ENCODE measurements around the gene CASK. TPM values are rescaled to one million over a fixed set of nuclear protein-coding genes. Genes with fewer than 3 reads are reported as not detected.
"Not testable (repeated sequence)": the region's sequence is repeated elsewhere in the genome, so short reads cannot be mapped to it uniquely, and the experiment has no call there.

Gene CASK
- total RNA-seq, 1 donor from 2014 or later = 56.1 TPM

DNA sequence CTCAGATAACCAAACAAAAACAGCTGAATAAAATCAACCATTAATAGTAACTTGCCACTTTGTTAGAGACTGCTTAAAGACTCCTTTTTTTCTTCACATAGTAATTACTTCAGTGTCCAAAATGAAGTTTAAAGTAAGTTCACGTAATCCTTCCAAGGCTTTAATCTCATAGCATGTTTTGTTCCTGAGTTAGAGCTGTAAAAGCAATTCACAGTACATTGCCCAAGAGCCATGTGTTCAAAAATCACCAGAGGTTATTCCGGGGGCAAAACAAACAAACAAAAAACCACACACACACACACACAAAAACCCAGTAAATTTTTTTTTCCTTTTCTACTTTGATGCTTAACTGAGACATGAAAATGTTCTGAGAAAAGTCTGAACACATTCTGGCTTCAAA is 193.3 kb downstream of the CASK start:
- no peak for DNase-seq (ENCODE audit: low spot score)

DNA sequence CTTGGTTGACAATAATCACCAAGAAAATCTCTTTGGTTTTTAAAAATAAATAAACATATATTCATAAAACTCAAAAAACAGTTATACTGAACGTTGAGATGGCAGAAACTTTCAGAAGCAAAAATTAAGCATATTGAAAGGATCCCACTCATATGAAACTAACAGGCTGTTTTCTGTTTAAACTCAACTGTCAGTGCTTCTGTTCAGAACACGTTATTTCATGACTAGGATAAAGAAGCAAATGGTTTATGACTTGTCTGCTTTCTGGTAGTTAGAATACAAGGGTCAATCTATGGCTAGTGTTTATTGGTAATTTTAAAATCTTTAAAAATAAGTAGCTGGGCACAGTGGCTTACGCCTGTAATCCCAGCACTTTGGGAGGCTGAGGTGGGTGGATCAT is 195.2 kb downstream of the CASK start:
- DNase-seq (ENCODE audit: low spot score) = no peak

DNA sequence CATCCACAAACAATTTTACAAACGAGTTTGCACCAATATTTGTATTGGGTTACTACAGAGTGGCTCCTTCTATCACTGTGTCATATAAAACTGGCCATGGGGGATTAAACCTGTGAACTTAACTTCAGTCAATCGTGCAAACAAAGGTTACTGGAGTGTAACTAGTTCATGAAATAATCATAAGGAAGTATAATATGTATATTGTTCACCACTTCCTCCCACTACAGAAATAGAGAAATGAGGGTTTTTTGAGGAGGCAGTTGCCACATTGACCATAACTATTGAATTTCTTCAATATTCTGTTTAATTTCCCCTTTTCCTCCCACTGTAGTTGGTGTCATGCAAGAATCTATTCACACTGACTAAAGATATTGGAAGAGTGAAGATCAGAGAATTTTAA is 199.5 kb downstream of the CASK start, which contains the start of gene GPR82:
TSS of gene GPR82 (plus strand) at position 356 of the 400 bp plus-strand sequence. CDS start 2,846 bp downstream, outside the sequence.
- DNase-seq (ENCODE audit: low spot score) = no peak

DNA sequence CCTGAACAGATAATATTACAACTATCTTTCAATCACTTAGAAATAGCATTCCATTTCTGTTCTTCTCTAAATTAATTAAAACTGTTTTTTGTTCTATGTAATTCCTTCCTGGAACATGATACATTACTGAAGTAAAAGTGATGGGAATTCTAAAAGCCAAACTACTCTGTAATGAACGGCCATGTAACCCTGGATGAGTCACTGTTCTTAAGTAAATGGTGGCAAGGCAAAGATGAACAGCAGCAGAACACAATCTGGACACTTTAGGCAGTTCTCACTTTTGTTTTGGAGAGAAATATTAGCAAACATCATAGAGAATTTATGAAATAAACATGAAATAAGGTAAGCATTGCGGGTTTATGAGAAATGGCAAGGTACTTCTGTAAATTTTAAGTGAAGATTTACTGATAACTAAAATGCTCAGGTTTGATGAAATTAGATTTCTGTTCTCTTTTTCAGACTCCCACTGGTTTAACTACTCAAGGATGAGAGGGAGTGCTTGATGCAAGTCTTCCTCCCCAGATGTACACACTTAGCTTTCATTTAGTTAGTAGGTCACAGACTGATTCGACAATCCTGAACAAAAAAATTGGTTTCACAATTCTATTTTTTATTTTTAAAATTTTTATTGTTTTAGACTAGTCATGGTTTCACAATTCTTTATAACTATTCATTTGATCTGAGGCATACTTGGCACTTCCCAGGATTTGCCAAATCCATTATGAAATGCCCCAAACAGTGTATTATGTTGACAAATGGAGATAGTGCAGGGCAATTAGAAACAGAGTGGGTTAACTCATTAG is 200.3 kb downstream of the CASK start:
- no peak for DNase-seq (ENCODE audit: low spot score)

- DNase-seq (ENCODE audit: low spot score) = no peak
Observed at GRCh38 chrX:41722214-41722613, 201.1 kb downstream of the CASK start.

DNA sequence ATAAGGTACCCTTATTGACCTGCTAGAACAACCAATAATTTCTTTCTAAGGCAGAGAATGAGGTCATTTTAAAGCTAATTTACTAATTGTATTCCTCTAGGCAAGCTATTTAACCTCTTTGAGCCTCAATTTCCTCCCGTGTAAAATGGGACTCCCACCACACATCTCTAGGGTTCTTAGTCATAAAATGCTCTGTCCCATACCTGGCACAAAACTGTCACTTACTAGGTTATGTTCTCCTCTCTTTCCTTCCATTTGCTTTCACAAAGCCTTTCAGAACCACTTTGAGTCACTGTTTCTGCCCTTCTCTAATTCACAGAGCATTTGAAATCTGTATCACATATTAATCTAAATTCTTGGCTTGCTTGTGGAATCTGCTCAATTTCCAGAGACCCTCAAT is 201.8 kb downstream of the CASK start:
- no peak for DNase-seq (ENCODE audit: low spot score)

- DNase-seq (ENCODE audit: low spot score) = no peak
Observed at GRCh38 chrX:41720125-41720779, 203.1 kb downstream of the CASK start.

GRCh38 chrX:41719610-41720009 is 203.7 kb downstream of the CASK start:
- DNase-seq (ENCODE audit: low spot score) = not testable (repeated sequence)

DNA sequence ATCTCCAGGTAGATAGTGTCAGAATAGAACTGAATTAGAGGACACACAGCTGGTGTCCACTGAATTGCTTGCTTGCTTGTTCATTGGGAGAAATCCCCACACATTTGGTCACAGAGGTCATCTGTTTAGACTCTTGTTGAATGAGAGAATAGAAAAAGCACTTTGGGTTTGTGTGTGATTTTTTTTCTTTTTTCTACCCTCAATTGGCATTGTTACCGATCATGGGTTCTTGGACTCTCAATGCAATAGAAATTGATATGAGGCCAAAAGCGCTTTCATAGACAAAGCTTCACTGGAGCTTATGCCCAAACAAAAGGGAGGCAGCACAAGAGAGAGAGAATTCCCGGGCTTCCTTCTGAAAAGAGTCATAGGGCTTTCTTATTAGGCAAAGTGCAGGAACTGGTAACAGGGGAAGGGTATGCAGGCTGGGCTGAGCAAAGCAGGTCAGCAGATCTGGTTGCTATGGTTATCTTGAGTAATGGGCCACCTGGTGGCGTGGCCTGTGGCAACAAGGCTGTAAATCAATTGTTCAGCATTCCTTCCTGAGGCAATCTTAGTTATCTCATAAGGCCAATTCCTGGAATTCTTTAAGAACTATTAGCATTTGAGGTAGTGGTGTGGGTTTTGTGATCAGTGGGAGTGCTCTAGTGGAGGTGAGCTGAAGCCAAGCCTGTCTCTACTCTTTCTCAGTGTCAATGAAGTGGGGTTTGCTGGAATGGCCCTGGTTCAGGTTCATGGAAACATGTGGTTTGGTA is 204.7 kb downstream of the CASK start:
- no peak for DNase-seq (ENCODE audit: low spot score)

GRCh38 chrX:41716767-41717473 is 206.4 kb downstream of the CASK start:
- no peak for DNase-seq (ENCODE audit: low spot score)

DNA sequence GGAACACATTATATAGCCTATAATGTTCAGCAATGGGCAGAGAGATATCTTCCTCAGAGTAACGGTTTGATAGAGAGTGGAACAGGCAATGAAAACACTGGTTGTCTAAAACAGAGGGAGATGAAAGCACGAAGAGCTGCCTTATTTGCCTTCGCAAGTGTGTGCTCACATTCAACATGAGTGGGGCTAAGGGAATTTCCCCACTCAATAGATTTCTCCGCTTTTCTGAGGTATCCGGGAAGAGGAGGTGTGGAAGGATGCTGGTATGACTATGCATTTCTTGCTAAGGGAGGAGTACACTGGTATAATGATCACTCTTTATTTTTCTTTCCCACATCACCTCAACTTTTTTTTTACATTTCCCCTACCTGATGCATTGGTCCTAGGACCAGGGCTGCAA is 207.1 kb downstream of the CASK start:
- DNase-seq (ENCODE audit: low spot score) = no peak

DNA sequence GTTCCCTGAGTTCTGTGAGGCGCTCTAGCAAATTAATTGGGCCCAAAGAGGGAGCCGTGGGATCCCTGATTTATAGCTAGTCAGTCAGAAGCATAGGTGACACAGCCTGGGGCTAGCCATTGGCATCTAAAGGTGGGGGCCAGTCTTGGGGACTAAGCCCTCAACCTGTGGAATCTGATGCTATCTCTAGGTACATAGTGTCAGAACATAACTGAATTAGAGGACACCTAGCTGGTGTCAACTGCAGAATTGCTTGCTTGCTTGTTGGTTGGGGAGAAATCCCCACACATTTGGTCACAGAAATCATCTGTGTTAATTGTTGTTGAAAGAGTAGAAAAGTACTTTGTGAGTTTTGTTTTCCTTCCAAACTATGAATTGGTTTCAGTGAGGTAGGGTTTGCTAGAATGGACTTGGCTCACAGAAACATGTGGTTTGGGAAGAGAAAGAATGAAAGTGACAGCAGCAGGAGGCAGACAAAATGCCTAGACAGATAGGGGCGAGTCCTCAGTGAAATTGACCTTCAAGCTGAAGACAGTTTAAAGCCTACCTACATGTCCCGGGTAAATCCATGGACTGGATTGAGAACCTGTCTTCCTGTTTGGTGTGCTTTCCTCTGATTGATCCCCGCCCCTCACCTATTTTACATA is 212.2 kb downstream of the CASK start:
- DNase-seq (ENCODE audit: low spot score) = no peak

- DNase-seq (ENCODE audit: low spot score) = no peak
Observed at GRCh38 chrX:41708486-41708885, 214.9 kb downstream of the CASK start.

GRCh38 chrX:41707218-41707617 is 216.1 kb downstream of the CASK start:
- DNase-seq (ENCODE audit: low spot score) = no peak

DNA sequence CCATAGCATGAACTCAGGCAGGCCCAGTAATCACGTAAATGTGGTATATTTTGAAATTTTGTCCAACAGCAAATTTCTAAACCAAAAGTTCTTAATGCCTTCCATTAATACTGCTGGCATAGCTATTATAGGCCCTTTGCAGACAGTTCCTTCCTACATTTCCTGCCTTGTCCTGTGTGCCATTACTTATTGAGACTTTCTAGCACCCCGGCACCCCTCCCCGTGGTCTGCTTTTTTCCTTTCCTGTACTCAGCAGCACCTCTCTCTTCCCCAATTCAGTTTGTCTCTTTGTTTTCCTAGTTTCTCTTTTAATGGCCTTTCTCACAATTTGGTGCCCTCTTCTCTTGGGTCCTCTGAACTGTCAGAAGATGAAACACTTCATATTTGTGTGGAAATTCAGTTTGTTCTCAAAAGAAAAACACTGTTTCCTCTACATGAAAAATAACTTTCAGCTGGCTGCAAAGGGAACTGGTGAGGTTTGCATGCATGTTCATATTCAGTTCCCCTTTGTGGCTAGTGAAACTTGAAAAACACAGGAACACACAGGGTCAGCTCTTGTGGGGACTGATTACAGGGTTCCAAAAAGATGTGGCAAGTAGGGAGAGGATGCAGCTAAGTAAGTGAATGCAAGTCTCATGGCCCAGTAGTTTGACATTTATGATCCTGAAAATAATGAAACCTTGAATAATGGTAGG is 217.5 kb downstream of the CASK start:
- no peak for DNase-seq (ENCODE audit: low spot score)

- no peak for DNase-seq (ENCODE audit: low spot score)
Observed at GRCh38 chrX:41705042-41705441, 218.3 kb downstream of the CASK start.

DNA sequence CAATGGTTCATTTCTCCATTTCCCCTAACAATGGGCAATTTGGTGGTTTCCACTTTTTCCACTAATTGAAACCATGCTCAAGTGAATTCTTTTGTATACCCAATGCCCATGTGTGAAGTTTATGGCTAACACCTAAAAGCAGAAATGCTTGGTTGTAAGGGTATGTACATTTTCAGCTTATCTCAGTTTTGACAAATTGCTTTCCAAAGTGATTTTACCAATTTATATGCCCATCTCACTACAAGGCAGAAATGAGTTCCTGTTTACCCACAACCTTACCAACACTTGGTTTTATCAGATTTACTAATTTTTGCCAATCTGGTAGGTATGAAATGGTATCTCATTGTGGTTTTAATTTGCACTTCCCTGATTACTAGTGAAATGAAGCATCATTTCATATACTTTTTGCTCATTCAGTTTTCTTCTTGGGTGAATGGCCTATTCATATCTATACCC is 219.8 kb downstream of the CASK start:
- no peak for DNase-seq (ENCODE audit: low spot score)

DNA sequence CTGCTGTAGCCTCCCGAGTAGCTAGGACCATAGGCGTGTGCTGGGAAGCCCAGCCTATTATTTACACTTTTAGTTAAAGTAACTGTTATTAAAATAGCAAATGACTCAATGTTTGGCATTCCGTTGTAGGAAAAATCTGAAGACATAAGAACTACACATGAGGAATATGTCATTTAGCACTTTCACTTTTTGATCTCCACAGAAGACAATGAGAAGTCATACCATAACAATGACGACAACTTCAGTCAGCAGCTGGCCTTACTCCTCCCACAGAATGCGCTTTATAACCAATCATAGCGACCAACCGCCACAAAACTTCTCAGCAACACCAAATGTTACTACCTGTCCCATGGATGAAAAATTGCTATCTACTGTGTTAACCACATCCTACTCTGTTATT is 227.9 kb downstream of the CASK start:
- DNase-seq (ENCODE audit: low spot score) = no peak

- DNase-seq (ENCODE audit: low spot score) = no peak
Observed at GRCh38 chrX:41693024-41693423, 230.3 kb downstream of the CASK start.

DNA sequence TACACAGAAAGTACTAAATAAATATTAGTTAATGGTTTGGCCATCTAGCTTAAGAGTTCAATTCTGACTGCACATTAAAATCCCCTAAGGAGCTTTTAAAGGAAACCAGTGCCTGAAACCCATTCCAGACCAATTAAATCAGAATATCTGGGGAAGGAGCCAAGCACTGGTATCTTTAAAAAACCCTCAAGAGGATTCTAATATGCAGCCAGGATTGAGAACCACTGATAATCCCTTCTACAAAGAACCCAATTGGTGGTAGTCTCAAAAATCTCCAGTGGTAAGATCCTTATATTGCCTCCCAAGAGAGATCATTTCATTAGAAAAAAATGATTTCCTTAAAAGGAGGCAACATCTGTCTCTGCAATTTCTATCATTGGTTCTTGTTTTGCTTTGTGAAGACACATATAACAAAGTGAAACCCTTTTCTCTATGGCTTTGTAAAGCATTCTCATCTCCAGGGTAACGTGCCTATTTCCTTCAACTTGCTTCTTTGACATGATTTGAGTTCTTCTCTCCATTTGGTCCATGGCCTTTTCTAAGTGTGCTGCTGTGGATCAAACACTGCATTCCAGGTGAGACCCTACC is 231.1 kb downstream of the CASK start:
- DNase-seq (ENCODE audit: low spot score) = no peak

Data from mucosa of gallbladder (tissue), 1 donor.